Measurements from ENCODE around the gene ZNF222.

ZNF222 gene

GRCh38 chr19:44051650-44052402 lies 26.6 kb downstream of the ZNF222 start, which contains the start of gene ZNF223:
Gene ZNF223, plus strand, starts transcription at chr19:44052036. Its CDS starts 3,141 bp downstream, at chr19:44055177.
- in situ Hi-C loops (cut with MboI; ENCODE audit: low sequenced_read_pairs) = no loop called here

GRCh38 chr19:44055870-44056269 lies 30.7 kb downstream of the ZNF222 start:
- in situ Hi-C loops (cut with MboI; ENCODE audit: low sequenced_read_pairs) = no loop called here

- in situ Hi-C loops (cut with MboI; ENCODE audit: low sequenced_read_pairs) = no loop called here
These were observed 34.0 kb downstream of the ZNF222 start for GRCh38 chr19:44059229-44059628.

GRCh38 chr19:44061038-44061437 lies 35.9 kb downstream of the ZNF222 start:
- in situ Hi-C loops (cut with MboI; ENCODE audit: low sequenced_read_pairs) = no loop called here

- in situ Hi-C loops (cut with MboI; ENCODE audit: low sequenced_read_pairs) = no loop called here
These were observed 41.1 kb downstream of the ZNF222 start for GRCh38 chr19:44066305-44066704.

- in situ Hi-C loops (cut with MboI; ENCODE audit: low sequenced_read_pairs) = no loop called here
These were observed 44.2 kb downstream of the ZNF222 start for GRCh38 chr19:44069415-44069814.

- in situ Hi-C loops (cut with MboI; ENCODE audit: low sequenced_read_pairs) = no loop called here
These were observed 46.8 kb downstream of the ZNF222 start, which contains the start of gene ZNF284 for GRCh38 chr19:44071824-44072542. Gene ZNF284, plus strand, starts transcription at chr19:44072159. Its CDS starts 4,231 bp downstream, at chr19:44076390.

GRCh38 chr19:44072543-44073401 lies 47.6 kb downstream of the ZNF222 start:
- in situ Hi-C loops (cut with MboI; ENCODE audit: low sequenced_read_pairs) = no loop called here

GRCh38 chr19:44076325-44076724 lies 51.1 kb downstream of the ZNF222 start:
- in situ Hi-C loops (cut with MboI; ENCODE audit: low sequenced_read_pairs) = no loop called here

Data from HL-60/S4 (cell line).